HG03469 (cell line): Measurements from ENCODE around the gene NIN.
A peak's percentile ranks its signal among the peaks of the same experiment; 100 is the strongest.

Source experiments
- ATAC-seq: cut with Tn5 transposase; IDR thresholded peaks from one replicate; pipeline ENCODE4 v1.9.1; 2021; ENCODE audit warnings: mild to moderate bottlenecking, moderate library complexity, moderate number of reproducible peaks; ENCODE audit not compliant: unreplicated experiment

The NIN gene

GRCh38 chr14:50844391-50844790 is 13.4 kb upstream of the NIN start:
- no peak for ATAC-seq

- ATAC-seq = no peak
These were observed 8.7 kb upstream of the NIN start for GRCh38 chr14:50839691-50840090.

GRCh38 chr14:50839048-50839447 is 8.1 kb upstream of the NIN start:
- no peak for ATAC-seq

GRCh38 chr14:50837850-50838470 is 7.0 kb upstream of the NIN start:
- no peak for ATAC-seq

- no peak for ATAC-seq
These were observed 6.3 kb upstream of the NIN start for GRCh38 chr14:50837271-50837670.

GRCh38 chr14:50836515-50836914 is 5.6 kb upstream of the NIN start:
- ATAC-seq = no peak

- ATAC-seq = no peak
These were observed 4.3 kb upstream of the NIN start for GRCh38 chr14:50835280-50835679.

- ATAC-seq = no peak
These were observed 3.9 kb upstream of the NIN start for GRCh38 chr14:50834802-50835276.

- no peak for ATAC-seq
These were observed 2.1 kb upstream of the NIN start for GRCh38 chr14:50832935-50833630.

GRCh38 chr14:50831726-50832168 is 785 bp upstream of the NIN start:
- no peak for ATAC-seq

- ATAC-seq = peak; percentile 12
These were observed 674 bp downstream of the NIN start for GRCh38 chr14:50830044-50830931.

GRCh38 chr14:50829489-50830043 is 1.4 kb downstream of the NIN start:
- no peak for ATAC-seq

- no peak for ATAC-seq
These were observed 2.1 kb downstream of the NIN start for GRCh38 chr14:50828721-50829488.

GRCh38 chr14:50826681-50827080 is 4.3 kb downstream of the NIN start:
- no peak for ATAC-seq

GRCh38 chr14:50825307-50825706 is 5.7 kb downstream of the NIN start:
- ATAC-seq = no peak

GRCh38 chr14:50823762-50824636 is 7.0 kb downstream of the NIN start:
- ATAC-seq = peak; percentile 38

- ATAC-seq = no peak
These were observed 7.8 kb downstream of the NIN start for GRCh38 chr14:50823051-50823761.

GRCh38 chr14:50822501-50823042 is 8.4 kb downstream of the NIN start:
- no peak for ATAC-seq
